ENCODE data around the gene DDX51.

GRCh38 chr12:132144115-132144809, at the start of gene DDX51, which contains the start of gene NOC4L:
- TF ChIP-seq CTCF (IDR thresholded peaks at IDR 0.05) (peak in 4 of 6 experiments; percentile 40 to 64 (median 44)), POLR2A (IDR thresholded peaks at IDR 0.05) (peak in 3 of 4 donors; percentile 47 to 75 (median 71))

Measured in upper lobe of left lung (tissue), 4 donors.